NCI-H526 treated with DMSO at 0.1 percent for 48 hours (cell line): ENCODE results near the gene DSG4.
"Not testable (repeated sequence)": the region's sequence is repeated elsewhere in the genome, so short reads cannot be mapped to it uniquely, and the experiment has no call there.

Experiments used
- DNase-seq: peaks from one replicate; lab custom pipeline; 2025; lab: John Stamatoyannopoulos, UW

Gene DSG4

GRCh38 chr18:31376477-31376876, at the start of gene DSG4:
Gene DSG4, plus strand, starts transcription at chr18:31376777. Its CDS starts 135 bp downstream, at chr18:31376912.
- no peak for DNase-seq

GRCh38 chr18:31329787-31330438, 46.7 kb upstream of the DSG4 start:
- DNase-seq, result no peak

- DNase-seq, result no peak
Observed at GRCh38 chr18:31343454-31343853, 33.1 kb upstream of the DSG4 start.

- not testable (repeated sequence) for DNase-seq
Observed at GRCh38 chr18:31353336-31353735, 23.2 kb upstream of the DSG4 start.

- DNase-seq, result no peak
Observed at GRCh38 chr18:31354990-31355389, 21.6 kb upstream of the DSG4 start.

GRCh38 chr18:31356025-31356424, 20.6 kb upstream of the DSG4 start:
- DNase-seq, result no peak

- DNase-seq, result no peak
Observed at GRCh38 chr18:31364190-31364589, 12.4 kb upstream of the DSG4 start.

- no peak for DNase-seq
Observed at GRCh38 chr18:31369478-31369877, 7.1 kb upstream of the DSG4 start.

GRCh38 chr18:31371989-31372388, 4.6 kb upstream of the DSG4 start:
- DNase-seq, result no peak

- no peak for DNase-seq
Observed at GRCh38 chr18:31373641-31374040, 2.9 kb upstream of the DSG4 start.

- DNase-seq, result no peak
Observed at GRCh38 chr18:31380912-31381311, 4.3 kb downstream of the DSG4 start.

- DNase-seq, result no peak
Observed at GRCh38 chr18:31382107-31382506, 5.5 kb downstream of the DSG4 start.

GRCh38 chr18:31386741-31387140, 10.2 kb downstream of the DSG4 start:
- no peak for DNase-seq

GRCh38 chr18:31393286-31393685, 16.7 kb downstream of the DSG4 start:
- no peak for DNase-seq

- no peak for DNase-seq
Observed at GRCh38 chr18:31396796-31397612, 20.4 kb downstream of the DSG4 start.

GRCh38 chr18:31398191-31398590, 21.6 kb downstream of the DSG4 start:
- no peak for DNase-seq

- no peak for DNase-seq
Observed at GRCh38 chr18:31399306-31400032, 22.9 kb downstream of the DSG4 start.

GRCh38 chr18:31401156-31402025, 24.8 kb downstream of the DSG4 start:
- DNase-seq, result no peak

- DNase-seq, result no peak
Observed at GRCh38 chr18:31402026-31402373, 25.4 kb downstream of the DSG4 start.

GRCh38 chr18:31403409-31403808, 26.8 kb downstream of the DSG4 start:
- DNase-seq, result no peak

GRCh38 chr18:31407649-31408048, 31.1 kb downstream of the DSG4 start:
- DNase-seq, result no peak

GRCh38 chr18:31409276-31409675, 32.7 kb downstream of the DSG4 start:
- DNase-seq, result no peak
